H1 (cell line): ENCODE measurements around the gene VWCE. TPM values are rescaled to one million over a fixed set of nuclear protein-coding genes. Genes with fewer than 3 reads are reported as not detected.

Experiments used
- CTCF ChIA-PET: fragments of 300-600 bp; sonication (Branson Sonifier 250); formaldehyde crosslinking; loops from one replicate; lab custom pipeline; 2021; ENCODE audit not compliant: partially characterized antibody; lab: Charles Lee
- POLR2A ChIA-PET: fragments of 300-600 bp; sonication (Branson Sonifier 250); formaldehyde crosslinking; loops from one replicate; lab custom pipeline; 2021; ENCODE audit warnings: inconsistent platforms; ENCODE audit not compliant: partially characterized antibody; lab: Charles Lee
- DNase-seq, 2 experiments: peaks; one replicate each; pipeline versions ENCODE4 v3.0.0 to v3.0.0-alpha.2; 2010 to 2022; ENCODE audit warnings: low spot score in 2 of 2, low read depth in 1 of 2, mixed read lengths in 1 of 2
- FAIRE-seq: peaks from 2 replicates; lab custom pipeline; 2011; peaks lifted over from hg19 to GRCh38; lab: Jason Lieb, UNC
- H2AFZ ChIP-seq: 2 replicates; pipeline ENCODE4 v1.8.1; 2012; ENCODE audit warnings: low read length, inconsistent platforms
- H2AK5ac ChIP-seq: 2 replicates; pipeline ENCODE4 v1.6.1; 2013; ENCODE audit warnings: low read depth, low read length
- H2BK120ac ChIP-seq: replicated peaks from 2 replicates; pipeline ENCODE3; 2013; ENCODE audit warnings: low read depth, low read length, inconsistent platforms
- H2BK12ac ChIP-seq: 2 replicates; pipeline ENCODE4 v1.6.1; 2013; ENCODE audit warnings: low read depth, low read length
- H2BK15ac ChIP-seq: 2 replicates; pipeline ENCODE4 v1.6.1; 2013; ENCODE audit warnings: low read length
- H2BK20ac ChIP-seq: 2 replicates; pipeline ENCODE4 v1.6.1; 2013; ENCODE audit warnings: low read length
- H2BK5ac ChIP-seq: 2 replicates; pipeline ENCODE4 v1.6.1; 2013; ENCODE audit warnings: low read depth, low read length
- H3K14ac ChIP-seq: 2 replicates; pipeline ENCODE4 v1.6.1; 2013; ENCODE audit warnings: inconsistent platforms; ENCODE audit not compliant: insufficient read length
- H3K18ac ChIP-seq: 2 replicates; pipeline ENCODE4 v1.6.1; 2013; ENCODE audit warnings: low read length; ENCODE audit errors: extremely low read depth
- H3K23ac ChIP-seq: 2 replicates; pipeline ENCODE4 v1.6.1; 2013; ENCODE audit warnings: inconsistent platforms; ENCODE audit not compliant: insufficient read length
- H3K23me2 ChIP-seq: 2 replicates; pipeline ENCODE4 v1.6.1; 2013; ENCODE audit warnings: low read depth, low read length
- H3K27ac ChIP-seq: 2 replicates; pipeline ENCODE4 v1.6.1; 2011; ENCODE audit warnings: low read depth, low read length, inconsistent platforms
- H3K27me3 ChIP-seq, 4 experiments: replicated peaks in 1 of 4; 1 replicate in 1 of 4; 2 replicates in 3 of 4; pipeline versions ENCODE4 v1.6.1 to v1.8.1; 2011 to 2013; ENCODE audit warnings: low read length in 3 of 4, mild to moderate bottlenecking in 3 of 4, inconsistent platforms in 2 of 4, mixed read lengths in 2 of 4, moderate library complexity in 1 of 4; ENCODE audit not compliant: control insufficient read depth in 3 of 4, insufficient read depth in 3 of 4; ENCODE audit errors: extremely low read depth in 1 of 4
- H3K36me3 ChIP-seq, 4 experiments: 2 replicates each; pipeline versions ENCODE4 v1.6.1 to v1.8.1; 2011 to 2013; ENCODE audit warnings: mild to moderate bottlenecking in 4 of 4, low read length in 3 of 4, moderate library complexity in 2 of 4, control low read depth in 1 of 4, inconsistent platforms in 1 of 4; ENCODE audit not compliant: insufficient read depth in 4 of 4, control insufficient read depth in 2 of 4
- H3K4ac ChIP-seq: replicated peaks from 2 replicates; pipeline ENCODE3; 2013; ENCODE audit warnings: low read length, low read depth, mixed read lengths, inconsistent platforms; ENCODE audit not compliant: insufficient read length
- H3K4me1 ChIP-seq, 4 experiments: replicated peaks in 1 of 4; 1 replicate in 1 of 4; 2 replicates in 3 of 4; pipeline versions ENCODE4 v1.6.1 to v1.8.1; 2011 to 2013; ENCODE audit warnings: low read length in 3 of 4, inconsistent platforms in 2 of 4, mixed read lengths in 1 of 4; ENCODE audit not compliant: insufficient read depth in 4 of 4, control insufficient read depth in 3 of 4
- H3K4me2 ChIP-seq, 2 experiments: 2 replicates each; pipeline versions ENCODE4 v1.6.1 to v1.8.1; 2011 to 2013; ENCODE audit warnings: low read depth in 2 of 2, low read length in 2 of 2, control low read depth in 1 of 2, inconsistent platforms in 1 of 2, mild to moderate bottlenecking in 1 of 2; ENCODE audit not compliant: insufficient read depth in 1 of 2
- H3K4me3 ChIP-seq, 4 experiments: fragments of 200-600, 300-600 bp in 1 of 4; sonication (generic), shearing (Covaris generic), sonication (Bioruptor Twin) in 1 of 4; 2 replicates each; pipeline versions ENCODE4 v1.5.1 to v1.8.1; 2011 to 2016; ENCODE audit warnings: low read length in 4 of 4, low read depth in 3 of 4, control low read depth in 2 of 4, inconsistent platforms in 2 of 4, mild to moderate bottlenecking in 2 of 4, mixed read lengths in 1 of 4, moderate library complexity in 1 of 4; ENCODE audit not compliant: insufficient read depth in 2 of 4; ENCODE audit errors: extremely low read depth in 1 of 4
- H3K56ac ChIP-seq: replicated peaks from 2 replicates; pipeline ENCODE3; 2013; ENCODE audit warnings: low read depth, mild to moderate bottlenecking, mixed read lengths, low read length, inconsistent platforms; ENCODE audit not compliant: insufficient read length
- H3K79me1 ChIP-seq: 2 replicates; pipeline ENCODE4 v1.6.1; 2013; ENCODE audit warnings: low read depth, low read length, control low read depth
- H3K79me2 ChIP-seq, 2 experiments: 2 replicates each; pipeline versions ENCODE4 v1.6.1 to v1.8.1; 2012 to 2013; ENCODE audit warnings: low read length in 2 of 2, mild to moderate bottlenecking in 2 of 2, inconsistent platforms in 1 of 2; ENCODE audit not compliant: insufficient read depth in 2 of 2, control insufficient read depth in 1 of 2
- H3K9ac ChIP-seq, 4 experiments: replicated peaks in 1 of 4; 1 replicate in 1 of 4; 2 replicates in 3 of 4; pipeline versions ENCODE4 v1.6.1 to v1.8.1; 2011 to 2013; ENCODE audit warnings: low read depth in 3 of 4, low read length in 3 of 4, control low read depth in 2 of 4, mild to moderate bottlenecking in 2 of 4, moderate library complexity in 2 of 4, inconsistent platforms in 1 of 4; ENCODE audit errors: extremely low read depth in 1 of 4
- H3K9me3 ChIP-seq, 2 experiments: 2 replicates each; pipeline versions ENCODE4 v1.6.1 to v1.8.1; 2012 to 2013; ENCODE audit warnings: mild to moderate bottlenecking in 2 of 2, moderate library complexity in 2 of 2, control low read depth in 1 of 2, inconsistent platforms in 1 of 2, low read depth in 1 of 2, low read length in 1 of 2, mixed read lengths in 1 of 2; ENCODE audit not compliant: insufficient read depth in 2 of 2
- H4K20me1 ChIP-seq, 2 experiments: replicated peaks in 1 of 2; 2 replicates each; pipeline versions ENCODE3 to v1.8.1; 2011 to 2013; ENCODE audit warnings: inconsistent platforms in 2 of 2, low read length in 2 of 2, mild to moderate bottlenecking in 1 of 2; ENCODE audit not compliant: insufficient read depth in 2 of 2, control insufficient read depth in 1 of 2
- H4K5ac ChIP-seq: 2 replicates; pipeline ENCODE4 v1.6.1; 2013; ENCODE audit warnings: low read length, low read depth, mixed read lengths, inconsistent platforms; ENCODE audit not compliant: insufficient read length
- H4K8ac ChIP-seq: 2 replicates; pipeline ENCODE4 v1.8.0; 2013; ENCODE audit warnings: mild to moderate bottlenecking, moderate library complexity, low read length, inconsistent platforms; ENCODE audit not compliant: insufficient read depth; ENCODE audit errors: extremely low read depth
- H4K91ac ChIP-seq: replicated peaks from 2 replicates; pipeline ENCODE3; 2013; ENCODE audit warnings: low read length, mixed read lengths, inconsistent platforms; ENCODE audit not compliant: insufficient read length
- CBX8 ChIP-seq: fragments of 300-800, 300-1000 bp; sonication (generic); IDR thresholded peaks from 2 replicates; pipeline ENCODE4 v1.7.1; 2016; ENCODE audit warnings: low read depth, low read length, borderline replicate concordance
- EGR1 ChIP-seq: IDR thresholded peaks from 2 replicates; pipeline ENCODE4 v1.6.1; 2011; ENCODE audit warnings: low read depth, low read length, borderline replicate concordance
- EZH2 ChIP-seq: fragments of 200-600 bp; sonication (generic); IDR thresholded peaks from 2 replicates; pipeline ENCODE4 v1.7.1; 2012; ENCODE audit warnings: low read depth, mild to moderate bottlenecking, moderate library complexity, low read length, inconsistent platforms; ENCODE audit not compliant: severe bottlenecking
- FOSL1 ChIP-seq: IDR thresholded peaks from 2 replicates; pipeline ENCODE4 v1.6.1; 2011; ENCODE audit warnings: mild to moderate bottlenecking, low read depth, low read length, moderate library complexity; ENCODE audit not compliant: insufficient read depth
- POU5F1 ChIP-seq: IDR thresholded peaks from 2 replicates; pipeline ENCODE4 v1.6.1; 2011; ENCODE audit warnings: low read depth, mild to moderate bottlenecking, low read length, moderate library complexity
- SIX5 ChIP-seq: IDR thresholded peaks from 2 replicates; pipeline ENCODE4 v1.6.1; 2011; ENCODE audit warnings: mild to moderate bottlenecking, low read depth, low read length
- SP4 ChIP-seq: IDR thresholded peaks from 2 replicates; pipeline ENCODE4 v1.6.1; 2012; ENCODE audit warnings: low read length, inconsistent platforms
- TBP ChIP-seq: IDR thresholded peaks from 2 replicates; pipeline ENCODE4 v1.6.1; 2011; ENCODE audit warnings: low read depth, low read length, improper control_type of control experiment
- TEAD4 ChIP-seq: IDR thresholded peaks from 2 replicates; pipeline ENCODE4 v1.6.1; 2012; ENCODE audit warnings: low read depth, low read length, inconsistent platforms, mixed read lengths
- WGBS, 2 experiments: shearing (Covaris generic) in 1 of 2; methylation state at CpG; one replicate each; pipeline versions ENCODE4 v1.1.6 to v1.1.7; 2013 to 2015; ENCODE audit warnings: low lambda C conversion rate in 2 of 2, mixed read lengths in 2 of 2, inconsistent platforms in 1 of 2, low coverage in 1 of 2, missing lambda C conversion rate in 1 of 2; ENCODE audit not compliant: insufficient replicate concordance in 2 of 2, insufficient coverage in 1 of 2, insufficient read length in 1 of 2; ENCODE audit errors: extremely low coverage in 1 of 2, missing lambda C conversion rate in 1 of 2; 5-methylcytosine and 5-hydroxymethylcytosine counted together
- polyA plus RNA-seq, 7 experiments: library from polyadenylated mRNA; depleted of rRNA in 3 of 7; stranded (reverse) in 5 of 7; unstranded in 2 of 7; fragments of >200 nt in 5 of 7; fragments of 200-250 nt in 2 of 7; gene quantifications; 1 replicate in 5 of 7; 2 replicates in 1 of 7; 4 replicates in 1 of 7; pipeline versions ENCODE4 v1.2.1 to v1.2.3, GENCODE V29; 2011 to 2013; ENCODE audit warnings: missing spikeins in 2 of 7, mixed read lengths in 2 of 7
- total RNA-seq: library from RNA; stranded (reverse); fragmentation: NEBNext Ultra II Directional; extraction: Animal tissue kit (Norgen Biotek cat#: 25700); gene quantifications from 2 replicates; pipeline ENCODE4 v1.2.1, GENCODE V29; 2021
- TF ChIP-seq, protein P1 (sequence below): IDR thresholded peaks from 2 replicates; pipeline ENCODE4 v1.6.1; 2011; ENCODE audit warnings: low read depth, mild to moderate bottlenecking, low read length; ENCODE audit not compliant: insufficient read depth

VWCE gene
- total and polyA plus RNA-seq, 2 of the 8 experiments (the other 6 are each of a cell fraction or from before 2014, with no cell fraction given), result 9.5 to 12.3 TPM

GRCh38 chr11:61298663-61299244, 3.6 kb upstream of the VWCE start:
- no peak overlapping the region for H3K4me2 ChIP-seq
- DNase-seq, result no peak
- TF ChIP-seq POU5F1 (no peak), FOSL1 (no peak), EGR1 (no peak), TBP (no peak), EZH2 (no peak), TEAD4 (no peak), SP4 (no peak), CBX8 (no peak), SIX5 (no peak)
- TF ChIP-seq, protein P1, sequence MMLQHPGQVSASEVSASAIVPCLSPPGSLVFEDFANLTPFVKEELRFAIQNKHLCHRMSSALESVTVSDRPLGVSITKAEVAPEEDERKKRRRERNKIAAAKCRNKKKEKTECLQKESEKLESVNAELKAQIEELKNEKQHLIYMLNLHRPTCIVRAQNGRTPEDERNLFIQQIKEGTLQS, result no peak

More at GRCh38 chr11:61298663-61299244, 3.6 kb upstream of the VWCE start:
- Histone ChIP-seq H3K9ac (no peak overlapping the region), H3K4ac (no peak overlapping the region), H4K5ac (no peak overlapping the region), H3K23ac (no peak overlapping the region), H3K4me1 (peaks cover 0 to 5% (median 4%) of the 10 kb centered on the region in 4 experiments; a peak in 5 of 7 replicates), H2BK12ac (no peak overlapping the region), H3K56ac (no peak overlapping the region), H2AFZ (no peak overlapping the region), H3K79me1 (no peaks in the 10 kb centered on the region), H2BK5ac (no peak overlapping the region), H3K9me3 (no peaks in the 10 kb centered on the region), H2BK20ac (no peak overlapping the region), H2BK15ac (no peak overlapping the region), H3K14ac (no peak overlapping the region), H3K27me3 (peaks cover 0 to 7% (median 3%) of the 10 kb centered on the region in 4 experiments; a peak in 5 of 7 replicates), H3K36me3 (peaks cover 26 to 54% (median 37%) of the 10 kb centered on the region in 4 experiments), H3K79me2 (no peaks in the 10 kb centered on the region), H2AK5ac (no peak overlapping the region), H4K8ac (no peak overlapping the region), H4K91ac (no peak overlapping the region), H3K27ac (no peak overlapping the region), H2BK120ac (no peak overlapping the region), H4K20me1 (peaks cover 2 to 4% of the 10 kb centered on the region in 2 experiments), H3K23me2 (peaks cover 10% of the 10 kb centered on the region; the same call in 1 of the 2 replicates), H3K18ac (no peak overlapping the region), H3K4me3 (no peak overlapping the region)
- CTCF ChIA-PET, result interaction anchor here (0.9 to 3.5 kb wide), 3 partner anchors 10 to 86 kb away, joined by 3 to 16 read pairs (median 11); no protein-coding TSS in a partner anchor
- no peak for FAIRE-seq
- WGBS, 2 experiments, result 89% methylated on average over 4 of the region's 4 CpGs; no CpG with 5 or more reads in 1 of the 2 experiments
- POLR2A ChIA-PET, result interaction anchor here (1.0 to 6.9 kb wide), 9 partner anchors 12 to 62 kb away, joined by 3 to 35 read pairs (median 4); partner anchors contain the start of genes CYB561A3, DDB1, TKFC and TMEM138
